Measurements from ENCODE around the gene UQCC2.

The UQCC2 gene

GRCh38 chr6:33754222-33754621, 42.7 kb upstream of the UQCC2 start:
- TF ChIP-seq REST (IDR thresholded peaks at IDR 0.05; ENCODE audit: insufficient replicate concordance, low read depth) (no peak), CTCF (IDR thresholded peaks at IDR 0.05; ENCODE audit: insufficient read depth, low read length) (no peak), POLR2AphosphoS5 (IDR thresholded peaks at IDR 0.05; ENCODE audit: low read depth) (no peak), SPI1 (IDR thresholded peaks at IDR 0.05; ENCODE audit: borderline replicate concordance, low read depth) (no peak), GABPA (IDR thresholded peaks at IDR 0.05; ENCODE audit: low read depth) (no peak)
- DNase-seq (ENCODE audit: low read depth in 1 of 2, low spot score in 1 of 2), result no peak
- Histone ChIP-seq H3K4me3 (replicated peaks; ENCODE audit: insufficient read depth, low read length) (no peak overlapping the region), H3K27me3 (ENCODE audit: insufficient read depth, poor library complexity, severe bottlenecking) (peaks cover 14% of the 10 kb centered on the region), H3K27ac (replicated peaks) (no peak overlapping the region)

- Histone ChIP-seq H3K27ac (replicated peaks) (no peak overlapping the region), H3K4me3 (replicated peaks; ENCODE audit: insufficient read depth, low read length) (no peak overlapping the region), H3K27me3 (ENCODE audit: insufficient read depth, poor library complexity, severe bottlenecking) (peaks cover 13% of the 10 kb centered on the region)
- no peak for TF ChIP-seq REST (IDR thresholded peaks at IDR 0.05; ENCODE audit: insufficient replicate concordance, low read depth)
- no peak for TF ChIP-seq CTCF (IDR thresholded peaks at IDR 0.05; ENCODE audit: insufficient read depth, low read length)
- TF ChIP-seq GABPA (IDR thresholded peaks at IDR 0.05; ENCODE audit: low read depth), result no peak
- TF ChIP-seq POLR2AphosphoS5 (IDR thresholded peaks at IDR 0.05; ENCODE audit: low read depth), result no peak
- TF ChIP-seq SPI1 (IDR thresholded peaks at IDR 0.05; ENCODE audit: borderline replicate concordance, low read depth), result no peak
- no peak for DNase-seq (ENCODE audit: low read depth in 1 of 2, low spot score in 1 of 2)
These were observed 41.1 kb upstream of the UQCC2 start for GRCh38 chr6:33752646-33753015.

GRCh38 chr6:33751771-33752645, 40.5 kb upstream of the UQCC2 start:
- DNase-seq (ENCODE audit: low read depth in 1 of 2, low spot score in 1 of 2), result no peak
- no peak overlapping the region for H3K27ac ChIP-seq (replicated peaks)

More at GRCh38 chr6:33751771-33752645, 40.5 kb upstream of the UQCC2 start:
- no peak overlapping the region for H3K4me3 ChIP-seq (replicated peaks; ENCODE audit: insufficient read depth, low read length)
- H3K27me3 ChIP-seq (ENCODE audit: insufficient read depth, poor library complexity, severe bottlenecking), result peaks cover 9% of the 10 kb centered on the region
- TF ChIP-seq CTCF (IDR thresholded peaks at IDR 0.05; ENCODE audit: insufficient read depth, low read length) (no peak), GABPA (IDR thresholded peaks at IDR 0.05; ENCODE audit: low read depth) (no peak), SPI1 (IDR thresholded peaks at IDR 0.05; ENCODE audit: borderline replicate concordance, low read depth) (no peak), REST (IDR thresholded peaks at IDR 0.05; ENCODE audit: insufficient replicate concordance, low read depth) (no peak), POLR2AphosphoS5 (IDR thresholded peaks at IDR 0.05; ENCODE audit: low read depth) (no peak)

All from HL-60 (cell line).